Neuronal stem cell (in vitro differentiated cells): ENCODE results near the gene SLC12A3.

Source experiments
- DNase-seq: peaks from one replicate; pipeline ENCODE4 v3.0.0-alpha.2; 2013; ENCODE audit warnings: low spot score
- H2AFZ ChIP-seq: one replicate; pipeline ENCODE4 v1.6.1; 2013; ENCODE audit warnings: mild to moderate bottlenecking, low read length, inconsistent platforms
- H2AK5ac ChIP-seq: 2 replicates; pipeline ENCODE4 v1.6.1; 2013; ENCODE audit warnings: low read depth, mild to moderate bottlenecking, inconsistent platforms, low read length, moderate library complexity, mixed read lengths
- H2BK120ac ChIP-seq: 2 replicates; pipeline ENCODE4 v1.6.1; 2013; ENCODE audit warnings: low read depth, mild to moderate bottlenecking, inconsistent platforms, low read length, moderate library complexity, mixed read lengths
- H2BK12ac ChIP-seq: one replicate; pipeline ENCODE4 v1.6.1; 2013; ENCODE audit warnings: low read length, inconsistent platforms
- H2BK15ac ChIP-seq: 2 replicates; pipeline ENCODE4 v1.6.1; 2013; ENCODE audit warnings: mild to moderate bottlenecking, low read length, inconsistent platforms, mixed read lengths
- H2BK5ac ChIP-seq: one replicate; pipeline ENCODE4 v1.6.1; 2013; ENCODE audit warnings: inconsistent platforms, mild to moderate bottlenecking, low read length, moderate library complexity
- H3K14ac ChIP-seq: one replicate; pipeline ENCODE4 v1.6.1; 2013; ENCODE audit warnings: low read length, inconsistent platforms
- H3K18ac ChIP-seq: 2 replicates; pipeline ENCODE4 v1.6.1; 2013; ENCODE audit warnings: low read length, inconsistent platforms
- H3K23ac ChIP-seq: 2 replicates; pipeline ENCODE4 v1.6.1; 2013; ENCODE audit warnings: low read depth, mild to moderate bottlenecking, mixed read lengths, low read length, inconsistent platforms; ENCODE audit not compliant: poor library complexity
- H3K27ac ChIP-seq: replicated peaks from 3 replicates; pipeline ENCODE4 v1.5.1; 2013; ENCODE audit warnings: low read length, inconsistent platforms
- H3K27me3 ChIP-seq, 3 experiments: 2 replicates each; pipeline ENCODE4 v1.6.1; 2013; ENCODE audit warnings: low read length in 3 of 3, mild to moderate bottlenecking in 2 of 3, inconsistent platforms in 1 of 3, low read depth in 1 of 3, mixed read lengths in 1 of 3, moderate library complexity in 1 of 3; ENCODE audit not compliant: control insufficient read depth in 3 of 3, insufficient read depth in 3 of 3
- H3K36me3 ChIP-seq, 2 donors: replicated peaks in 1 of 2; 2 replicates each; pipeline ENCODE4 v1.6.1; 2013; ENCODE audit warnings: low read length in 2 of 2; ENCODE audit not compliant: control insufficient read depth in 2 of 2, insufficient read depth in 2 of 2
- H3K4ac ChIP-seq: 2 replicates; pipeline ENCODE4 v1.6.1; 2013; ENCODE audit warnings: inconsistent platforms, mild to moderate bottlenecking, low read length, moderate library complexity
- H3K4me1 ChIP-seq, 2 donors: 1 replicate in 1 of 2; 2 replicates in 1 of 2; pipeline ENCODE4 v1.6.1; 2013; ENCODE audit warnings: low read length in 2 of 2, low read depth in 1 of 2; ENCODE audit not compliant: control insufficient read depth in 2 of 2, insufficient read depth in 1 of 2
- H3K4me2 ChIP-seq: one replicate; pipeline ENCODE4 v1.6.1; 2013; ENCODE audit warnings: mild to moderate bottlenecking, low read length, inconsistent platforms; ENCODE audit not compliant: insufficient read depth, poor library complexity, severe bottlenecking
- H3K4me3 ChIP-seq, 2 donors: 2 replicates each; pipeline ENCODE4 v1.5.1; 2013; ENCODE audit warnings: low read length in 2 of 2, mild to moderate bottlenecking in 2 of 2, inconsistent platforms in 1 of 2, moderate library complexity in 1 of 2
- H3K79me1 ChIP-seq: one replicate; pipeline ENCODE4 v1.6.1; 2013; ENCODE audit warnings: low read depth, mild to moderate bottlenecking, inconsistent platforms, low read length, moderate library complexity
- H3K9ac ChIP-seq: one replicate; pipeline ENCODE4 v1.6.1; 2013; ENCODE audit warnings: mild to moderate bottlenecking, low read depth, low read length, inconsistent platforms; ENCODE audit not compliant: poor library complexity
- H3K9me3 ChIP-seq, 2 donors: replicated peaks in 1 of 2; 2 replicates each; pipeline versions ENCODE3 to v1.6.1; 2013; ENCODE audit warnings: low read length in 2 of 2, mild to moderate bottlenecking in 2 of 2, inconsistent platforms in 1 of 2, low read depth in 1 of 2, mixed read lengths in 1 of 2, moderate library complexity in 1 of 2; ENCODE audit not compliant: control insufficient read depth in 2 of 2, insufficient read depth in 1 of 2
- H4K8ac ChIP-seq: one replicate; pipeline ENCODE4 v1.6.1; 2013; ENCODE audit warnings: low read depth, mild to moderate bottlenecking, inconsistent platforms, low read length, moderate library complexity
- H4K91ac ChIP-seq: one replicate; pipeline ENCODE4 v1.6.1; 2013; ENCODE audit warnings: low read length, low read depth, mild to moderate bottlenecking, inconsistent platforms; ENCODE audit not compliant: poor library complexity
- WGBS, 2 donors: extraction: QIAGEN DNeasy Blood & Tissue Kit; methylation state at CpG; one replicate each; pipeline ENCODE4 v1.1.7; 2013; ENCODE audit warnings: missing lambda C conversion rate in 2 of 2, mixed read lengths in 1 of 2; ENCODE audit not compliant: insufficient read length in 2 of 2, insufficient replicate concordance in 1 of 2; ENCODE audit errors: extremely low coverage in 2 of 2; 5-methylcytosine and 5-hydroxymethylcytosine counted together

Gene SLC12A3

DNA sequence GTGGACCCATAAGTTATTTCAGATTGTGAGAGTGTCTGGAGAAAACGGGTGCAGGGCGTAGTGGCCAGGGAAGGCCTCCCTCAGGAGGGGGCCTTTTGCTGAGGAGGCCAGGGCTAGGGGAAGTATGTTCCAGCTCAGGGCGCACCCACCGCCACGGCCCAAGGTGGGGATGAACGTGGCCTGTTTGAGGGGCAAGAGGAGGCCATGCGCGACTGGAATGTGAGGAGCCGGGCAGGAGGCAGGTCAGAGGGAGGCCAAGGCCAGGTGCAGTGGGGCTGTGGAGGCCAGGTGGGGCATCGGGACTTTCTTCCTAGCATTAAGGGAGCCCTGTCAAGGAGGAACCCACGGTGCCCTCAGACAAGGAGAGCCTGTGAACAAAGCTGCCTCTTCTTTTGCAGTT, 26.7 kb downstream of the SLC12A3 start:
- Histone ChIP-seq H2BK15ac (no peak overlapping the region), H4K8ac (no peak overlapping the region), H3K9me3 (no peaks in the 10 kb centered on the region), H2BK120ac (no peak overlapping the region), H3K27ac (no peak overlapping the region), H3K4me2 (no peak overlapping the region), H3K14ac (no peak overlapping the region), H2BK5ac (no peak overlapping the region), H2BK12ac (no peak overlapping the region), H3K4ac (no peak overlapping the region), H2AK5ac (no peak overlapping the region), H3K4me3 (no peak overlapping the region), H3K27me3 (peaks cover 0 to 5% (median 0%) of the 10 kb centered on the region in 3 experiments), H2AFZ (no peak overlapping the region), H4K91ac (no peak overlapping the region), H3K18ac (peak overlapping the region; percentile 11), H3K9ac (no peak overlapping the region), H3K36me3 (no peaks in the 10 kb centered on the region), H3K23ac (peak overlapping the region; percentile 1), H3K4me1 (no peaks in the 10 kb centered on the region), H3K79me1 (no peaks in the 10 kb centered on the region)
- WGBS, 2 donors, result no CpG with 5 or more reads among the region's 11 CpGs
- no peak for DNase-seq

DNA sequence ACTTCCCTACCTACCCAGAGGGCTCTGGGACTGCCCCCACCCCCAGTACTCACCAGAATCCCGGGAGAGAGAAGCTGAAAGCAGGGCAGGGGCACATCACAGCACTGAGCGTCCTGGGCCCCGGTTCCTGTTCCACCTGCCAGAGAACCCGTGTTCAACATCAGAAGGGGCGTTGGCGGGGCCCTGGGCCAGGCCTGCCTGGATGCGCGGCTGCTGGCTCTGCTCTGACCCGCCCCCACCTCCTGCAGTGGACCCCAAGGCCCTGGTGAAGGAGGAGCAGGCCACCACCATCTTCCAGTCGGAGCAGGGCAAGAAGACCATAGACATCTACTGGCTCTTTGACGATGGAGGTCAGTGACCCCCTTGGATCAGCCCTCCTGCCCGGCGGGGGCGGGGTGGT, 27.7 kb downstream of the SLC12A3 start:
- no peak overlapping the region for H2BK5ac ChIP-seq
- no peak overlapping the region for H3K4me2 ChIP-seq
- H3K27me3 ChIP-seq, result peaks cover 0 to 11% (median 0%) of the 10 kb centered on the region in 3 experiments
- WGBS, 2 donors, result no CpG with 5 or more reads among the region's 14 CpGs
- H2BK120ac ChIP-seq, result no peak overlapping the region
- peak overlapping the region; percentile 18 for H2BK15ac ChIP-seq
- H3K9me3 ChIP-seq, result no peaks in the 10 kb centered on the region
- no peak overlapping the region for H3K4me3 ChIP-seq
- no peak overlapping the region for H4K91ac ChIP-seq
- no peak overlapping the region for H3K27ac ChIP-seq
- H3K4ac ChIP-seq, result no peak overlapping the region
- peak overlapping the region; percentile 8 for H2AK5ac ChIP-seq
- H3K36me3 ChIP-seq, result no peaks in the 10 kb centered on the region
- no peak overlapping the region for H3K14ac ChIP-seq
- no peak overlapping the region for H3K9ac ChIP-seq
- H2AFZ ChIP-seq, result no peak overlapping the region
- no peak overlapping the region for H3K23ac ChIP-seq
- H3K18ac ChIP-seq, result peak overlapping the region; percentile 33
- no peak overlapping the region for H4K8ac ChIP-seq
- no peak overlapping the region for H2BK12ac ChIP-seq
- H3K79me1 ChIP-seq, result no peaks in the 10 kb centered on the region
- H3K4me1 ChIP-seq, result no peaks in the 10 kb centered on the region
- no peak for DNase-seq

DNA sequence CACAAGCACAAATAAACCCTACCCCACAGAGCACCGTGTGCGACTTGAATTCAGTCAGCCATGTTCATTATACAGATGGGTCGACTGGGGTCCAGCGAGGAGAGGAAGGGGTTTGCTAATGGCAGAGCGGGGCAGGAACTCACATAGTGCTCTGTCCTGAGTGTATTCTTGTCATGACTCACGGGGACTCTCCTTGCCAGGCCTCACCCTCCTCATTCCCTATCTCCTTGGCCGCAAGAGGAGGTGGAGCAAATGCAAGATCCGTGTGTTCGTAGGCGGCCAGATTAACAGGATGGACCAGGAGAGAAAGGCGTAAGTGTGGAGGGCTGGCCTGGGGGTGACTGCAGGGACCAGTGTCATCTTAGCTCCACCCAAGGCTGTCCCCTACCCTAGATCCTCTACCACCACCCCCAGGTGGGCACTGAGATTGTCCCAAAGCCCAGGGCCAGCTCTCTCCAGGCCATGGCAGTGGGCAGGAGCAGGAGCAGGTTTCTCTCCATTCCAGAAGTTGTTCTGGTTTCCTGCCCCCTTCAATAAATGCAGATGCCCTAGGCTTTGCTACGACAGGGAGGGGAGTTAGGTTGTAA, 29.4 kb downstream of the SLC12A3 start:
- no peaks in the 10 kb centered on the region for H3K36me3 ChIP-seq
- no peaks in the 10 kb centered on the region for H3K4me1 ChIP-seq
- peak overlapping the region; percentile 57 for H3K18ac ChIP-seq
- H3K23ac ChIP-seq, result peak overlapping the region; percentile 75
- H2BK15ac ChIP-seq, result peak overlapping the region; percentile 67
- H3K79me1 ChIP-seq, result no peaks in the 10 kb centered on the region
- H3K4me3 ChIP-seq, result no peak overlapping the region
- no peak overlapping the region for H3K4ac ChIP-seq
- H3K9me3 ChIP-seq, result no peaks in the 10 kb centered on the region
- H4K8ac ChIP-seq, result no peak overlapping the region
- H2BK120ac ChIP-seq, result no peak overlapping the region
- no peak overlapping the region for H2BK5ac ChIP-seq
- WGBS, 2 donors, result no CpG with 5 or more reads among the region's 12 CpGs
- DNase-seq, result no peak
- H3K9ac ChIP-seq, result peak overlapping the region; percentile 63
- H2BK12ac ChIP-seq, result no peak overlapping the region
- no peak overlapping the region for H2AFZ ChIP-seq
- peak overlapping the region; percentile 96 for H2AK5ac ChIP-seq
- H3K27ac ChIP-seq, result no peak overlapping the region
- H4K91ac ChIP-seq, result no peak overlapping the region
- no peak overlapping the region for H3K4me2 ChIP-seq
- H3K27me3 ChIP-seq, result peaks cover 0 to 24% (median 0%) of the 10 kb centered on the region in 3 experiments
- peak overlapping the region; percentile 47 for H3K14ac ChIP-seq

DNA sequence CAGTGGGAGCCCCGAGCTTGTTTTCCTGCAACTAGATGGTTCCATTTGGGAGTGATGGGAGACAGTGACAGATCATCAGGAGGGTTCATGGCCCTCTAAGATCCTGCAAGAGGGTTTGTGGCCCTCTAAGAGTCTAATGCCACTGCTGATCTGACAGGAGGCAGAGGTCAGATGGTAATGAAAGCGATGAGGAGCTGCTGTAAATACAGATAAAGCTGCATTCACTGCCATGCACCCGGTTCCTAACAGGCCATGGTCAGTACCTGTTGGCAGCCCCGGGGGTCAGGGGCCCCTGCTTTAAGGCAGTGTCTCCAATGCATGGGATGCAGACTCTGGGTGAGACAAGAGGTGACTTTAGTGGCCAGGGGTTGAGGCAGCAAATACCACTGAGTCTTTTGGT, 30.8 kb downstream of the SLC12A3 start:
- Histone ChIP-seq H3K27ac (no peak overlapping the region), H3K4ac (no peak overlapping the region), H3K4me2 (no peak overlapping the region), H3K79me1 (no peaks in the 10 kb centered on the region), H2BK120ac (no peak overlapping the region), H4K91ac (no peak overlapping the region), H3K23ac (no peak overlapping the region), H3K14ac (no peak overlapping the region), H3K9me3 (no peaks in the 10 kb centered on the region), H3K4me3 (no peak overlapping the region), H2BK5ac (no peak overlapping the region), H3K4me1 (no peaks in the 10 kb centered on the region), H3K27me3 (peaks cover 0 to 31% (median 0%) of the 10 kb centered on the region in 3 experiments), H4K8ac (no peak overlapping the region), H3K9ac (no peak overlapping the region), H3K18ac (no peak overlapping the region), H2AFZ (no peak overlapping the region), H2BK12ac (no peak overlapping the region), H2AK5ac (peak overlapping the region; percentile 74), H3K36me3 (no peaks in the 10 kb centered on the region), H2BK15ac (no peak overlapping the region)
- WGBS, 2 donors, result no CpG with 5 or more reads among the region's 4 CpGs
- DNase-seq, result no peak
